Chondrocyte (in vitro differentiated cells): ENCODE results near the gene ATP6AP1. TPM values are rescaled to one million over a fixed set of nuclear protein-coding genes. Genes with fewer than 3 reads are reported as not detected.

Experiments
- DNase-seq: peaks from one replicate; pipeline ENCODE4 v3.0.0; 2021; ENCODE audit warnings: mixed read lengths, low spot score
- H3K27ac Mint-ChIP-seq: one replicate; pipeline ENCODE4 v1.8.0; 2021; ENCODE audit warnings: mild to moderate bottlenecking, moderate library complexity, mixed read lengths; ENCODE audit not compliant: unreplicated experiment
- H3K27me3 Mint-ChIP-seq: 2 replicates; pipeline ENCODE4 v1.8.0; 2021; ENCODE audit warnings: low read depth, mixed read lengths
- H3K36me3 Mint-ChIP-seq: 2 replicates; pipeline ENCODE4 v1.8.0; 2021; ENCODE audit warnings: low read depth, mixed read lengths
- H3K4me1 Mint-ChIP-seq: 2 replicates; pipeline ENCODE4 v1.8.0; 2021; ENCODE audit warnings: low read depth, mild to moderate bottlenecking, mixed read lengths
- H3K4me3 Mint-ChIP-seq: one replicate; pipeline ENCODE4 v1.8.0; 2021; ENCODE audit warnings: mild to moderate bottlenecking, moderate library complexity, mixed read lengths; ENCODE audit not compliant: unreplicated experiment
- H3K9me3 Mint-ChIP-seq: 2 replicates; pipeline ENCODE4 v1.8.0; 2021; ENCODE audit warnings: low read depth, mixed read lengths
- CTCF ChIP-seq: fragments of 200-600 bp; sonication (generic); IDR thresholded peaks from 2 replicates; pipeline ENCODE4 v1.5.0; 2021; ENCODE audit warnings: antibody characterized with exemption, mild to moderate bottlenecking, moderate library complexity
- total RNA-seq: library from RNA; stranded (reverse); gene quantifications from 3 replicates; pipeline ENCODE4 v1.2.1, GENCODE V29; 2021

Gene ATP6AP1
- total RNA-seq, 1 donor from 2014 or later: 136 TPM

DNA sequence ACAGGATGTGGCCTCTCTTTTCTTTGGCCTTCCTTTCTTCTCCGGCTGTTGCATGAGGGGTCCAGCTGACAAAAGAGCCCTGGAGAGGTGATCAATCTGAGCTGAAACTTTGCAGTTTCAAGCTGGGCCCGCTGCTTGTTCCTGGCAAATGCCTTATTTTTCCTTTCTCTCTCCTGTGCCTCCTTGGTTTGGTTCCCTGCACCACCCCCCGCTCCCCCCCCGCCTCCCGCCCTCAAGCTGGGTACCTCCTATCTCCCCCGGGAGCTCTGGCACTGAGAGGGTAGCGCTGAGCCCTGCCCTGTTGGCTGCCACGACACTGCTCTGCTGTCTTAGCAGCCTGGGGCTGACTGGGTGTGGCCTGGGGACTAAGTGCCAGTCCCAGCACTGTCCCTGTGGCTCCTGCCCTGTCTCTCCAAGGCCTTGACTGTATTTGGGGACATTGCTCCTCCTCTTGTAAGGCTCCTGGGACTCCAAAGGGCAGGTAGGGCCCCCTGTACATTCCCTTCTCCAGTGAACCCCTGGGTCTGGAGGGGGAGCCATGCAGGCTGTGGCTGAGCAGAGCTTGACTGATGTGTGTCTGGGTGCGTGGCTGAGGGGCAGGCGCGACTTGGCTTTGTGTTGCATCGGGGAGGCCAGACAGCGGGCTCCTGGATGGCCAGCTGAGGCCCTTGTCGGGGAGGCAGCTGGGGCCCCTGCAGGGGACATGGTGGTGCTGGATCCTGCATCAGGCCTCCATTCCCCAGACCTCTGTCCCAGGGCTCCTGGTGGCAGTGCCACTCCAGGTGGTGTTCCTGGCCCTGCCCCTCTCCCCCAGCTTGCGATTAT lies 30.7 kb downstream of the ATP6AP1 start:
- Mint-ChIP-seq H3K36me3 (peaks cover 16% of the 10 kb centered on the region), H3K27me3 (no peaks in the 10 kb centered on the region), H3K4me3 (peak overlapping the region; percentile 80), H3K4me1 (peaks cover 23% of the 10 kb centered on the region), H3K27ac (peak overlapping the region; percentile 71), H3K9me3 (peaks cover 8% of the 10 kb centered on the region)
- no peak for TF ChIP-seq CTCF
- no peak for DNase-seq

DNA sequence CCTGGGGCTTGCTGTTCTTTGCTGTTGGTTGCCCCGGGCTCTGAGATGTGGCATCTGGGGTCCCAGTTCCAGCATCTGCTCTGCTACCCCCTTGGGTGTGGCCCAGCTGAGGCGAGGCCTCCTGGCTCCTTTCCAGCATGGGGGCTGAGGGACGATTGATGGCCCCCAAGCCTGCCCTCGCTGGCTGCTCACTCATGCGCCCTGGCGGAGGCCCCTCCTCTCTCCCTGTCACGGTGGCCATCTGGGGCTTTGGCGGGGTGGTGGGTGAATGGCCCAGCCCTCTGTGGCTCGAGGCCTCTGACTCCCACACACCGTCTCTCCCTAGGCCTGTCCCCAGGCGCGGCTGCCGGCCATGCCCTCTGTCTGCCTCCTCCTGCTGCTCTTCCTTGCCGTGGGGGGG lies 31.4 kb downstream of the ATP6AP1 start:
- peaks cover 4% of the 10 kb centered on the region for H3K9me3 Mint-ChIP-seq
- no peak for DNase-seq
- H3K4me3 Mint-ChIP-seq: peak overlapping the region; percentile 80
- TF ChIP-seq CTCF: no peak
- peaks cover 23% of the 10 kb centered on the region for H3K4me1 Mint-ChIP-seq
- H3K27ac Mint-ChIP-seq: peak overlapping the region; percentile 27
- peaks cover 11% of the 10 kb centered on the region for H3K36me3 Mint-ChIP-seq
- H3K27me3 Mint-ChIP-seq: no peaks in the 10 kb centered on the region

DNA sequence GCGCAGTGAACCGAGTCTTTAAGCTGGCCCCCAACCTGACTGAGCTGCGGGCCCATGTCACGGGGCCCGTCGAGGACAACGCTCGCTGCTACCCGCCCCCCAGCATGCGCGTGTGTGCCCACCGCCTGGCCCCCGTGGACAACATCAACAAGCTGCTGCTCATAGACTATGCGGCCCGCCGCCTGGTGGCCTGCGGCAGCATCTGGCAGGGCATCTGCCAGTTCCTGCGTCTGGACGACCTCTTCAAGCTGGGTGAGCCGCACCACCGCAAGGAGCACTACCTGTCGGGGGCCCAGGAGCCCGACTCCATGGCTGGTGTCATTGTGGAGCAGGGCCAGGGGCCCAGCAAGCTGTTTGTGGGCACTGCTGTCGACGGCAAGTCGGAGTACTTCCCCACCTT lies 31.8 kb downstream of the ATP6AP1 start:
- peak overlapping the region; percentile 80 for H3K4me3 Mint-ChIP-seq
- TF ChIP-seq CTCF: no peak
- peaks cover 4% of the 10 kb centered on the region for H3K9me3 Mint-ChIP-seq
- no peaks in the 10 kb centered on the region for H3K27me3 Mint-ChIP-seq
- peaks cover 23% of the 10 kb centered on the region for H3K4me1 Mint-ChIP-seq
- peaks cover 13% of the 10 kb centered on the region for H3K36me3 Mint-ChIP-seq
- no peak overlapping the region for H3K27ac Mint-ChIP-seq
- no peak for DNase-seq

DNA sequence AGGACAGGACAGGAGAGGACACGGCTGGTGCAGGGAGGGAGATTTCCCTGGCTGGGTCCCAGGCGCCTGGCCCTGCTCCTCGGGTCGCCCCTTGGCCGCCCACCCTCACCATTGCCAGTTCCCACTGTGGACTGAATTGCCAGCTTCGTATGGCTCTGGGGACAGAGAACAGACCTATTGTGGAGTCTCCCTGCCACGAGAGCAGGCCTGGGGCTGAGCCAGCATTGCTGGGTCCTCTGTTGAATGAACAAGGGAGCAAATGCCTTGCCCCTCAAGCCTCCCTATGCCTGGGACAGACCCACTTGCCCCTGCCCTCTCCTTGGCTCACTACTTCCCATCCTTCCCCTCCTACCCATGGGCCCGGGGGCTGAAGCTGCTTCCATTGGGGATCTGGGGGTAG lies 33.9 kb downstream of the ATP6AP1 start:
- no peak for DNase-seq
- Mint-ChIP-seq H3K4me1 (peaks cover 20% of the 10 kb centered on the region), H3K27ac (no peak overlapping the region), H3K4me3 (no peak overlapping the region), H3K27me3 (no peaks in the 10 kb centered on the region), H3K9me3 (peaks cover 1% of the 10 kb centered on the region), H3K36me3 (peaks cover 13% of the 10 kb centered on the region)
- no peak for TF ChIP-seq CTCF

- Mint-ChIP-seq H3K36me3 (peaks cover 11% of the 10 kb centered on the region), H3K27ac (no peak overlapping the region), H3K4me3 (no peak overlapping the region), H3K4me1 (peaks cover 19% of the 10 kb centered on the region), H3K27me3 (no peaks in the 10 kb centered on the region), H3K9me3 (no peaks in the 10 kb centered on the region)
- TF ChIP-seq CTCF: no peak
- DNase-seq: no peak
These were observed 35.2 kb downstream of the ATP6AP1 start for GRCh38 chrX:154463611-154464220.
